ENCODE measurements around the gene ACVR1B. TPM values are rescaled to one million over a fixed set of nuclear protein-coding genes. Genes with fewer than 3 reads are reported as not detected.
A peak's percentile ranks its signal among the peaks of the same experiment; 100 is the strongest.

ACVR1B gene
- total and polyA plus RNA-seq, 7 donors, result 7.2 to 30.7 (median 9.8) TPM

DNA sequence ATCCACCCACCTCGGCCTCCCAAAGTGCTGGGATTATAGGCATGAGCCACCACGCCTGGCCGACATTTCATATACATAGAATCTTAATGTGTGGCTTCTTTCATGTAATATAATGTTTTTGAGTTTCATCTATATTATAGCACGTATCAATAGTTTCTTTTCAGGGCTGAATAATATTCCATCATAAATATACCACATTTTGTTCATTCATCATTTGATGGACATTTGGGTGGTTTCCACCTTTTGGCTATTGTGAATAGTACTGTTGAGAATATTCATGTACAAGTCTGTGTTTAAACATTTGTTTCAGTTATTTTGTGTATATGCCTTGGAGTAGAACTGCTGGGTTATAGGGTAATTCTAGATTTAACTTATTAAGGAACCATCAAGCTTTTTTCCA, 12.0 kb downstream of the ACVR1B start:
- no peak for TF ChIP-seq POLR2A (IDR thresholded peaks at IDR 0.05)
- H3K4me3 ChIP-seq, result no peak overlapping the region
- no peak for DNase-seq
- 94% methylated on average over 4 of the region's 4 CpGs for WGBS, 2 donors
- peaks cover 0 to 5% (median 0%) of the 10 kb centered on the region in 4 donors for H3K36me3 ChIP-seq
- H3K27ac ChIP-seq, result no peak overlapping the region
- no peaks in the 10 kb centered on the region for H3K27me3 ChIP-seq
- intact Hi-C loops (cut with DNase I), result no loop called here
- H3K9me3 ChIP-seq, result no peaks in the 10 kb centered on the region
- peaks cover 0 to 30% (median 11%) of the 10 kb centered on the region in 4 donors for H3K4me1 ChIP-seq

DNA sequence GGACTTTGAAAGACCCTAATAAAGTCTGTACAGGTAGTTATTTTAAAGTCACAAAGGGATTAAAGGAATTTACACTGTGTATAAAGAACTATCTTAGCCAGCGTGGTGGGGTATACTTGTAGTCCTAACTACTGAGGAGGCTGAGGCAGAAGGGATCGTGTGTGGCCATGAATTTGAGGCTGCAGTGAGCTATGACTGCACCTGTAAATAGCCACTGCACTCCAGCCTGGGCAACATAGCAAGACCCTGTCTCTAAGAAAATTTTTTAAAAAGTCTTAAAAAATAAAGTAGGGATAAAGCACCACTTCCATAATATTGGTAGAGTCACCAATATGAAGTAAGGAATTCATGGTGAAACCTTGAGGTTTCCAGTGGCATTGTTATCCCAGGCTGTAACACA, 18.1 kb downstream of the ACVR1B start:
- WGBS, 2 donors, result 89 to 97% methylated on average over 2 of the region's 2 CpGs

DNA sequence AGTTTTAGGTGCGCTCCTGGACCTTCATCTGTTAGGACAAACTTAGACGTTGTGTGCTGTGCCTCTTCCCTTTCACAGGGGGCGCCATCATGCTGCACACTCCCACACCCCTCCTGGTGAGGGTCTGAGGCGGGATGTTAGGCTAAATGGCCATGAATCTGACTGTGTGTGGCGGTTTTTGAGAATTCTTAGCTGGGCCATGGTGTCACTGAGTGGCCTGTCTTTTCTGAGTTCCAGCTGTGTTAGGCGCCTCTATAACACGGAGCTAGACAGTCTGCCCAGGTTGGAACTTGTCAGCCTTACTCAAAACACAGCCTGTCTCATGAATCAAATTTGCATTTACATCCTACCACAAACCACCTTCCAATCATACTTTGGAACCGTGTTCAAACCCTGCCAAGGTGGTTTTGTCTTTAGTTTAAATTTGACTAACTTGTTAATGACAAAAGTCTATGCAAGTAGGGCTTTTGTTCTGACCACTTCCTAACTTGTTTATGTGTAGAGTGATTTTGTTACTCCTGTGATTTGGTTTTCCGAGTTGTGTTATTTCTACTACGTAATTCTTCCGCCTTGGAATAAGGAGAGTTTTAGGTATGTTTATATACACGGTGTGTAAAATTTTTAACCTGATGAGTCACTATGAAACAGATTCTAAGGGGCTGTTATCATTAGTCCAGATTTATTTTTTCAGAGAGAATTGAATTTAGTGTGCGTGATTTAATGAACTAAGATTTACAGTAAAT, 19.6 kb downstream of the ACVR1B start:
- Histone ChIP-seq H3K4me1 (peaks cover 0 to 48% (median 40%) of the 10 kb centered on the region in 4 donors), H3K27me3 (no peaks in the 10 kb centered on the region), H3K36me3 (peaks cover 4 to 10% (median 8%) of the 10 kb centered on the region in 4 donors), H3K9me3 (no peaks in the 10 kb centered on the region), H3K4me3 (no peak overlapping the region), H3K27ac (peak overlapping the region in 1 of 4 donors; percentile 36)
- TF ChIP-seq POLR2AphosphoS5 (IDR thresholded peaks at IDR 0.05) (no peak), POLR2A (IDR thresholded peaks at IDR 0.05) (no peak)
- TF ChIP-seq, protein P1, sequence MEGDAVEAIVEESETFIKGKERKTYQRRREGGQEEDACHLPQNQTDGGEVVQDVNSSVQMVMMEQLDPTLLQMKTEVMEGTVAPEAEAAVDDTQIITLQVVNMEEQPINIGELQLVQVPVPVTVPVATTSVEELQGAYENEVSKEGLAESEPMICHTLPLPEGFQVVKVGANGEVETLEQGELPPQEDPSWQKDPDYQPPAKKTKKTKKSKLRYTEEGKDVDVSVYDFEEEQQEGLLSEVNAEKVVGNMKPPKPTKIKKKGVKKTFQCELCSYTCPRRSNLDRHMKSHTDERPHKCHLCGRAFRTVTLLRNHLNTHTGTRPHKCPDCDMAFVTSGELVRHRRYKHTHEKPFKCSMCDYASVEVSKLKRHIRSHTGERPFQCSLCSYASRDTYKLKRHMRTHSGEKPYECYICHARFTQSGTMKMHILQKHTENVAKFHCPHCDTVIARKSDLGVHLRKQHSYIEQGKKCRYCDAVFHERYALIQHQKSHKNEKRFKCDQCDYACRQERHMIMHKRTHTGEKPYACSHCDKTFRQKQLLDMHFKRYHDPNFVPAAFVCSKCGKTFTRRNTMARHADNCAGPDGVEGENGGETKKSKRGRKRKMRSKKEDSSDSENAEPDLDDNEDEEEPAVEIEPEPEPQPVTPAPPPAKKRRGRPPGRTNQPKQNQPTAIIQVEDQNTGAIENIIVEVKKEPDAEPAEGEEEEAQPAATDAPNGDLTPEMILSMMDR (IDR thresholded peaks at IDR 0.05), result peak in 1 of 4 experiments; percentile 22
- DNase-seq, result no peak
- intact Hi-C loops (cut with DNase I), result no loop called here
- WGBS, 2 donors, result 49 to 51% methylated on average over 13 of the region's 13 CpGs

More for the DNA sequence above, 18.1 kb downstream of the ACVR1B start:
- Histone ChIP-seq H3K9me3 (no peaks in the 10 kb centered on the region), H3K27ac (no peak overlapping the region), H3K27me3 (no peaks in the 10 kb centered on the region), H3K36me3 (no peaks in the 10 kb centered on the region), H3K4me1 (peaks cover 0 to 47% (median 39%) of the 10 kb centered on the region in 4 donors), H3K4me3 (no peak overlapping the region)
- no peak for TF ChIP-seq POLR2AphosphoS5 (IDR thresholded peaks at IDR 0.05)
- TF ChIP-seq EP300 (IDR thresholded peaks at IDR 0.05), result no peak
- TF ChIP-seq POLR2A (IDR thresholded peaks at IDR 0.05), result no peak
- TF ChIP-seq, protein P1 (IDR thresholded peaks at IDR 0.05), result no peak
- DNase-seq, result no peak
- intact Hi-C loops (cut with DNase I), result no loop called here

DNA sequence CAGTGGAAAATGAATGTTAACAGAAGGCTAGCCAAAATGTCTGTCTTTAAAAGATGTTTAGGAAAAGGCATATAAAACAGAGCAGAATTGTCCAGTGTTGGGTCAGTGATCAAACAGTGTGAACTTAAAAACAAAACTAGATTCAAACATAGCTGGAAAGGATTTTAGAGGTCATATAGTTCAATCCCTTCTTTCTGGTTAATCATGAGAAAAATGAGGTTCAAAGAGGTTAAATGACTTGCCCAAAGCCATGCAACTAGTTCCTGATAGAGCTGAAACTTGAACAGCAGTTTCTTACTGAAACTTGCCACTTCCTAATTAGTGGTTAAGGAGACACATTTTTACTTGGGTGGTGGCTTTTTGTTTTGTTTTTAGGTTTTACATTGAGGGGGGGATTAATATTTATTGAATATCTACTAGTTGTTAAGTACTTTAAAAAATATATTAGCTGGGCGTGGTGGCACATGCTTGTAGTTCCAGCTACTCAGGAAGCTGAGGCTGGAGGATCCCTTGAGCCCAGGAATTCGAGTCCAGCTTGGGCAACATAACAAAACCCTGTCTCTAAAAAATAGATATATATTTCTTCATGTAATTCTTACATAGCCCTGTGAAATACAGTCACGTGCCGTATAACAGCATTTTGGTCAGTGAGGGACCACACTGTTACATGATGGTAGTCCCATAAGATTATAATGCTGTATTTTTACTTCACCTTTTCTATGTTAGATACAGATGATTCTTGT, 20.4 kb downstream of the ACVR1B start:
- intact Hi-C loops (cut with DNase I), result no loop called here
- Histone ChIP-seq H3K4me3 (no peak overlapping the region), H3K27ac (peak overlapping the region in 2 of 4 donors; percentile 36 to 37), H3K4me1 (peaks cover 0 to 48% (median 40%) of the 10 kb centered on the region in 4 donors), H3K9me3 (no peaks in the 10 kb centered on the region), H3K27me3 (no peaks in the 10 kb centered on the region), H3K36me3 (peaks cover 12 to 17% (median 15%) of the 10 kb centered on the region in 4 donors)
- TF ChIP-seq POLR2A (IDR thresholded peaks at IDR 0.05) (no peak), POLR2AphosphoS5 (IDR thresholded peaks at IDR 0.05) (no peak), EP300 (IDR thresholded peaks at IDR 0.05) (no peak)
- TF ChIP-seq, protein P1 (IDR thresholded peaks at IDR 0.05), result no peak
- 57 to 59% methylated on average over 4 of the region's 4 CpGs for whole genome bisulfite sequencing, 2 donors
- DNase-seq, result no peak

DNA sequence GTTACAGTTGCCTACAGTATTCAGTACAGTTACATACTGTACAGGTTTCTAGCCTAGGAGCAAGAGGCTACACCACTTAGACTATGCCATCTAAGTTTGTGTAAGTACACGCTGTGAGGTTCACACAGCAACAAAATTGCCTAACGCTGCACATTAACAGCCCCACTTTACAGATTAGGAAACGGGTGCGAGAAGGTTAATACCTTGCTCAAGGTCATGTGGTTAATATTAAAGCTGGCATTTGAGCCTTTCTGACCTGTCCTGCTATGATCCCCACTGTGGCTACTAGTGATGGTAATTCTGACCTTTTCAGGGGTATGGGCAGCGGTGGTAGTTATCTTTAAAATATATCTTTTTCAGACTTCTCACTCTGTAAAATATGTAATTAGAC, 20.9 kb downstream of the ACVR1B start:
- peaks cover 14 to 23% (median 18%) of the 10 kb centered on the region in 4 donors for H3K36me3 ChIP-seq
- H3K4me3 ChIP-seq, result no peak overlapping the region
- peaks cover 0 to 48% (median 40%) of the 10 kb centered on the region in 4 donors for H3K4me1 ChIP-seq
- 46 to 50% methylated on average over 5 of the region's 5 CpGs for WGBS, 2 donors
- H3K27ac ChIP-seq, result peak overlapping the region in 3 of 4 donors; percentile 36 to 48 (median 37)
- intact Hi-C loops (cut with DNase I), result no loop called here
- TF ChIP-seq POLR2A (IDR thresholded peaks at IDR 0.05), result no peak
- TF ChIP-seq, protein P1 (IDR thresholded peaks at IDR 0.05), result no peak
- no peak for TF ChIP-seq EP300 (IDR thresholded peaks at IDR 0.05)
- TF ChIP-seq POLR2AphosphoS5 (IDR thresholded peaks at IDR 0.05), result no peak
- no peak for DNase-seq
- no peaks in the 10 kb centered on the region for H3K9me3 ChIP-seq
- no peaks in the 10 kb centered on the region for H3K27me3 ChIP-seq
